OCI-LY3 (cell line): Measurements from ENCODE around the gene PRUNE2.

ENCODE experiments used
- EZH2phosphoT487 ChIP-seq: fragments of 200-600 bp; shearing (Covaris generic); IDR thresholded peaks from 2 replicates; pipeline ENCODE4 v1.6.1; 2018; ENCODE audit warnings: antibody characterized with exemption, mixed run types, low read depth
- TF ChIP-seq, protein P1 (sequence below): fragments of 200-600, 300-600 bp; sonication (generic); IDR thresholded peaks from 2 replicates; pipeline ENCODE4 v1.5.1; 2014; ENCODE audit warnings: antibody characterized with exemption, low read length, low read depth

DNA sequence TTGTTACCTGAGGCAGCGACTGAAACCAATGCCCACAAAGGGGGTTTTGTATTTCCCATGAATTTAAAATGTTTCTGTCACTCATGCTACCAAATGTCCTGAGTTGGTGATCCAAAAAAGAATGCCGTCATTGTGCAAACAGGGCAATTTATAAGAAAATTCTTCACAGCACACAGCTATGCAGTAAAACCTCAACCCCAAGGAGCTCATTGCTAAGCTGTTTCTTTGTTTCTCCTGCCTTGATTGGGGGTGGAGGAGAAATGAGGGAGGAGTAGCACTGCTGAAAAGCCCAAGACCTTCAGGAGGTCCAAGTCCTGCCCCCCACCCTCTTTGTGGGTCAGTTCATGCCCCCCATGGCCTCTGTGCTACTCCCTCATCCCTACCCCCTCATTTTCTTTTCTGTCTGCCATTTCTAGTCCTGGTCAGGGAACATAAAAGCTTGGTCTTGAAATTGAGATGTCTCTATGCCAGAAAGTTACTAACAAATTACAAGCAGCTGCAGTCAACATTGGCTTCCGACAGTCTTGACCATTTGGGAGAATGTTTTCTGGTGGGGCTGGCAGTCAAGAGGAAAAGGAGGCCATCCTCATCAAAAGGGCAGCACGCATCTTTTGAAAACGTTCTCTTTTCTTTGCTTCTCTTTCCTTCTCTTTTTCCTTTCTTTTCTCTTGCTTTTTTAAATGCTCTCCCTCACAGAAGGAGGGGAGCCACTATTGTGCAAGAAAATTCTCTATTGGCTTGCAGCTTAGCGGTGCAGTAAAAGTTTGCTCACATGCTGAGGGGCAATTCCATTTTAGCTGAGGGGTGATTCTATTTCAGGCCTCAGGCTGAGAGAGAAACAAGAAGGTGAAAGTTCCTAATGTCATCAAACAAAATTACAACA lies 313.6 kb downstream of the PRUNE2 start:
- TF ChIP-seq, protein P1, sequence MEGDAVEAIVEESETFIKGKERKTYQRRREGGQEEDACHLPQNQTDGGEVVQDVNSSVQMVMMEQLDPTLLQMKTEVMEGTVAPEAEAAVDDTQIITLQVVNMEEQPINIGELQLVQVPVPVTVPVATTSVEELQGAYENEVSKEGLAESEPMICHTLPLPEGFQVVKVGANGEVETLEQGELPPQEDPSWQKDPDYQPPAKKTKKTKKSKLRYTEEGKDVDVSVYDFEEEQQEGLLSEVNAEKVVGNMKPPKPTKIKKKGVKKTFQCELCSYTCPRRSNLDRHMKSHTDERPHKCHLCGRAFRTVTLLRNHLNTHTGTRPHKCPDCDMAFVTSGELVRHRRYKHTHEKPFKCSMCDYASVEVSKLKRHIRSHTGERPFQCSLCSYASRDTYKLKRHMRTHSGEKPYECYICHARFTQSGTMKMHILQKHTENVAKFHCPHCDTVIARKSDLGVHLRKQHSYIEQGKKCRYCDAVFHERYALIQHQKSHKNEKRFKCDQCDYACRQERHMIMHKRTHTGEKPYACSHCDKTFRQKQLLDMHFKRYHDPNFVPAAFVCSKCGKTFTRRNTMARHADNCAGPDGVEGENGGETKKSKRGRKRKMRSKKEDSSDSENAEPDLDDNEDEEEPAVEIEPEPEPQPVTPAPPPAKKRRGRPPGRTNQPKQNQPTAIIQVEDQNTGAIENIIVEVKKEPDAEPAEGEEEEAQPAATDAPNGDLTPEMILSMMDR, result no peak
- TF ChIP-seq EZH2phosphoT487, result no peak
